Measurements from ENCODE around the gene CCDC33. TPM values are rescaled to one million over a fixed set of nuclear protein-coding genes. Genes with fewer than 3 reads are reported as not detected.
A peak's percentile ranks its signal among the peaks of the same experiment; 100 is the strongest.

CCDC33 gene
- total and polyA plus RNA-seq, 7 donors = 0.01 to 0.03 TPM; not detected in 5

DNA sequence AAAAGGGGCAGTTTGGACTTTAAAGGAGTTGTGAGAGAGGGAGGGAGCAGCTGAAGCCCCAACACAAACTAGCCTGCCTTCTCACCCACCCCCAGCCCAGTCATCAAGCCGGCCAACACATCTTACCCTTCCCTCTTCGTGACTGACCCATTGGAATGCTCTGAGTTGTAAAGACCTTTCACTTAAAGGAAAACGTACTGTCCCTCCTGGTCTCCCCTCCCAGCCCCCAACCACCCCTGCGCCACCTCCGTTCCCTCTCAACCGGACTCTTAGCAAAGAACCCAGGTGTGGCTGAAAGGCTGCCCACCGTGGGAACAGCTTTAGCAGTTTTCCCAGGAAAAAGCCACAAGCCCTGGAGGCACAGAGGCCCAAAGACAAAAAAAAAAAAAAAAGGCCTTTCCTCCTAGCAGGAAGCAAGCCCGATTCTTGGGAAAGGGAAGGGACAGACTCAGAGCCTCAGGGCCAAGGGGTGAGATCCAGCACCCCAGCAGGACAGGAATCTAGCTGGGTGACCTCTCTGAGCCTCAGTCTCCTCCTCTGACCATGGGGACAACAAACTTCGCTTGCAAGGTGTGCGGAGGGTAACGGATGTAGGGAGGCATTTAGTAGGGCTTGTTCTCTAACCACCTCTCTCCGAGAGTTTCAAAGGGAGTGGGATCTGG, 128.9 kb downstream of the CCDC33 start:
- 78 to 82% (median 81%) methylated on average over 12 of the region's 12 CpGs for WGBS, 3 donors
- ATAC-seq = peak in 1 of 4 donors; percentile 11
- H3K36me3 ChIP-seq (ENCODE audit: insufficient read depth in 1 of 2, low read depth in 1 of 2) = no peaks in the 10 kb centered on the region
- no peaks in the 10 kb centered on the region for H3K4me1 ChIP-seq
- H3K27me3 ChIP-seq (ENCODE audit: insufficient read depth in 3 of 3, low read length in 2 of 3) = peaks cover 0 to 20% (median 0%) of the 10 kb centered on the region in 3 donors
- H3K9me3 ChIP-seq = no peaks in the 10 kb centered on the region
- intact Hi-C loops (cut with DNase I) = no loop called here
- DNase-seq = no peak
- no peak overlapping the region for H3K27ac ChIP-seq
- TF ChIP-seq, protein P1, sequence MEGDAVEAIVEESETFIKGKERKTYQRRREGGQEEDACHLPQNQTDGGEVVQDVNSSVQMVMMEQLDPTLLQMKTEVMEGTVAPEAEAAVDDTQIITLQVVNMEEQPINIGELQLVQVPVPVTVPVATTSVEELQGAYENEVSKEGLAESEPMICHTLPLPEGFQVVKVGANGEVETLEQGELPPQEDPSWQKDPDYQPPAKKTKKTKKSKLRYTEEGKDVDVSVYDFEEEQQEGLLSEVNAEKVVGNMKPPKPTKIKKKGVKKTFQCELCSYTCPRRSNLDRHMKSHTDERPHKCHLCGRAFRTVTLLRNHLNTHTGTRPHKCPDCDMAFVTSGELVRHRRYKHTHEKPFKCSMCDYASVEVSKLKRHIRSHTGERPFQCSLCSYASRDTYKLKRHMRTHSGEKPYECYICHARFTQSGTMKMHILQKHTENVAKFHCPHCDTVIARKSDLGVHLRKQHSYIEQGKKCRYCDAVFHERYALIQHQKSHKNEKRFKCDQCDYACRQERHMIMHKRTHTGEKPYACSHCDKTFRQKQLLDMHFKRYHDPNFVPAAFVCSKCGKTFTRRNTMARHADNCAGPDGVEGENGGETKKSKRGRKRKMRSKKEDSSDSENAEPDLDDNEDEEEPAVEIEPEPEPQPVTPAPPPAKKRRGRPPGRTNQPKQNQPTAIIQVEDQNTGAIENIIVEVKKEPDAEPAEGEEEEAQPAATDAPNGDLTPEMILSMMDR (IDR thresholded peaks at IDR 0.05) = no peak
- peak overlapping the region; percentile 79 for H3K4me3 ChIP-seq

DNA sequence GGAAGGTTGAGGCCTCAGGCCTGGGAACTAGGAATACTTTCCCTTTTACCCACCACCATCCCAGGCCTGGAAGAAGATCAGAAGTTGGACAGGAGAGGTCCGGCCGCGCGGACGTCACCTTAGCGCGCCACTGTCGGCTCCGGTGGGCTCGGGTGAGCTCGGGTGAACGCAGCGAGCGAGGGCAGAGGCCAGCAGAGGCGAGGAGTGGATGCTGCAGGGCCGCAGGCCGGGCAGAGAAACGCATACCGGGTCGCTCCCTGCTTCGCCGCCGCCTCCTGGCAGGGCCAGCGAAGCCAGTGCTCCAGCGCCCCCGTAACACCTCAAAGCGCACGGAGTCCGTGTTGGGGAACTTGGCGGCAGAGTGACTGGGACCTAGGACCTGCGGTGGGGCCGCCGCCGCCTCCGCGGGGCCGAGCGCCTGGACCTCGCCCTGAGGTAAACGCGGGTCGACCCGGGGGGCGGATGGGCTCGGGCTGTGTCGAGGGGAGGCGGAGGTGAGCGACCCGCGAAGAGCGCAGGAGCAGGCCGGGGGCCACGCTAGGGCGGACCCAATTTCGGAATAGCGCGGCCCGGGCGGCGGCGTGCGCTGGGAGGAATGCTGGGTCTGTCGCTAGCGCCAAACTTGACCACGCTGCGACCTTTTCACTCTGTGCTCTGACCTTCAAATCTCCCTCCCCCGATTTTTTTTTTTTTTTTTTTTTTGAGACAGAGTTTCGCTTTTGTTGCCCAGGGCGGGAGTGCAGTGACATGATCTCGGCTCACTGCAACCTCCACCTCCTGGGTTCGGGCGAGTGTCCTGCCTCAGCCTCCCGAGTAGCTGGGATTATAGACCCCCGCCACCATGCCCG, 129.7 kb downstream of the CCDC33 start:
- WGBS, 3 donors = 3 to 6% (median 5%) methylated on average over 51 to 75 of the region's 75 CpGs
- peak; percentile 73 to 93 (median 81) for ATAC-seq
- Histone ChIP-seq H3K9me3 (no peaks in the 10 kb centered on the region), H3K36me3 (ENCODE audit: insufficient read depth in 1 of 2, low read depth in 1 of 2) (no peaks in the 10 kb centered on the region), H3K27me3 (ENCODE audit: insufficient read depth in 3 of 3, low read length in 2 of 3) (peaks cover 0 to 20% (median 0%) of the 10 kb centered on the region in 3 donors), H3K27ac (no peak overlapping the region), H3K4me1 (no peaks in the 10 kb centered on the region), H3K4me3 (peak overlapping the region; percentile 79)
- intact Hi-C loops (cut with DNase I) = no loop called here
- peak; percentile 74 to 82 for DNase-seq
- TF ChIP-seq, protein P1 (IDR thresholded peaks at IDR 0.05) = no peak

DNA sequence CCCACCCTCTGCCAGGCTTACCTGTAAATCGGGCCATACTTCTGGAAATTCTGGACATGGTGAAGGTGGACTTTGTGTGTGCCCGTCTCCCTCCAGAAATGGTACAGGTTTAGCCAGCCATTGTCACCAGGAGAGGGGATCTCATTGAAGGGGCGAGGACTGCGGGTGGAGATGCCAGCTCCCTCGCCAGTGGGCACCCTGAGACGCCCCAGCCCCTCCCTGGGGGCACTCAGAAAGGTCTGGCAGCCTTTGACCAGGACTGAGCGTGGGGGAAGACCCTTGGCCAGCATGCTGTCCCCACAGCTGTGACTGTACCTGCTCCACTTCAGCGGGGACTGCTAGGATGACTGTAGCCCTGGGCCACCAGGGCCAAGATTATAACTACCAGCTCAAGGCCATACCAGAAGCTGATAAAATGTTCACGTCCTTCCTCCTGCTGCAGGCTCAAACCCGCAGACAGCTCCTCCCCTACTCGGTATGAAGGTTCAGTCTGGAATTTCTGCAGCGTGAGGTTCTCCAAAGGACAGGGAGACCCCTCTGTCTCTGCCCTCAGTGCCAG, 131.2 kb downstream of the CCDC33 start, which contains the start of gene CYP11A1:
TSS of gene CYP11A1 (minus strand) at position 351 of the 559 bp plus-strand sequence. CDS start at position 290, 61 bp downstream.
- Histone ChIP-seq H3K27ac (no peak within 1 kb of the TSS), H3K4me3 (peak within 1 kb of the TSS; percentile 79), H3K9me3 (no peaks in the 10 kb centered on the region), H3K27me3 (ENCODE audit: insufficient read depth in 3 of 3, low read length in 2 of 3) (peaks cover 0 to 20% (median 1%) of the 10 kb centered on the region in 3 donors), H3K36me3 (ENCODE audit: insufficient read depth in 1 of 2, low read depth in 1 of 2) (no peaks in the 10 kb centered on the region), H3K4me1 (no peaks in the 10 kb centered on the region)
- no peak for ATAC-seq
- intact Hi-C loops (cut with DNase I) = no loop called here
- TF ChIP-seq, protein P1 (IDR thresholded peaks at IDR 0.05) = no peak
- 88 to 92% (median 89%) methylated on average over 12 of the region's 12 CpGs for WGBS, 3 donors
- no peak for DNase-seq

DNA sequence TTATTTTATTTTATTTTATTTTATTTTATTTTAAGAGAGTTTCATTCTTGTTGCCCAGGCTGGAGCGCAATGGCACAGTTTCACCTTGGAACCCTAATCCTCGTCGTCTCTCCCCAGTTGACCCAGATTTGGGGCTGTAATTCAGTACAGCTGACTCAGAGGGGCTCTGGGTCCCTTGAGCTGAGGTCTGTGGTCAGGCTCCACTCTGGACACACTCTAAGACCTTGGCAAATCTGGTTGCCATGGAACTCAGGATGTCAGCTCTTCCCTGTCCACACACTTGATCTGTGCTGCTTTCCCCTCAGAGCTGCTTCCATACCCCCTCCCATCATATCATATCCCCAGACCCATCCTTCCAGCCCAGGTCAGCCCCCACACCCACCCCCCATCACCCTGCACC, 132.0 kb downstream of the CCDC33 start:
- H3K27ac ChIP-seq = no peak overlapping the region
- intact Hi-C loops (cut with DNase I) = no loop called here
- H3K4me1 ChIP-seq = no peaks in the 10 kb centered on the region
- H3K4me3 ChIP-seq = no peak overlapping the region
- peaks cover 0 to 20% (median 1%) of the 10 kb centered on the region in 3 donors for H3K27me3 ChIP-seq (ENCODE audit: insufficient read depth in 3 of 3, low read length in 2 of 3)
- DNase-seq (no peak), ATAC-seq (no peak)
- no peaks in the 10 kb centered on the region for H3K9me3 ChIP-seq
- TF ChIP-seq, protein P1 (IDR thresholded peaks at IDR 0.05) = no peak
- WGBS, 3 donors = 86 to 94% (median 90%) methylated on average over 3 of the region's 3 CpGs
- no peaks in the 10 kb centered on the region for H3K36me3 ChIP-seq (ENCODE audit: insufficient read depth in 1 of 2, low read depth in 1 of 2)
